Activated CD8-positive, alpha-beta T cell treated with anti-CD3 and anti-CD28 coated beads for 36 hours (primary cell): Measurements from ENCODE around the gene MYO10. TPM values are rescaled to one million over a fixed set of nuclear protein-coding genes. Genes with fewer than 3 reads are reported as not detected.
A peak's percentile ranks its signal among the peaks of the same experiment; 100 is the strongest.

Source experiments
- ATAC-seq: fragments of 200-7000 bp; cut with Tn5 transposase; one replicate; pipeline ENCODE4 v1.10.0; 2021; ENCODE audit warnings: mild to moderate bottlenecking, moderate library complexity
- CTCF ChIA-PET: fragments of 350-600 bp; sonication (Branson Sonifier 250); formaldehyde crosslinking; loops from one replicate; lab custom pipeline; 2021; ENCODE audit warnings: antibody characterized with exemption; lab: Charles Lee
- POLR2A ChIA-PET: fragments of 350-600 bp; sonication (Branson Sonifier 250); formaldehyde crosslinking; loops from one replicate; lab custom pipeline; 2021; ENCODE audit warnings: antibody characterized with exemption; lab: Charles Lee
- DNase-seq: peaks from one replicate; pipeline ENCODE4 v3.0.0-alpha.2; 2020
- H3K27ac Mint-ChIP-seq: one replicate; pipeline ENCODE4 v1.8.0; 2021; ENCODE audit warnings: mild to moderate bottlenecking, mixed read lengths
- H3K27me3 Mint-ChIP-seq: one replicate; pipeline ENCODE4 v1.8.0; 2021; ENCODE audit warnings: mixed read lengths
- H3K36me3 Mint-ChIP-seq: one replicate; pipeline ENCODE4 v1.8.0; 2021; ENCODE audit warnings: low read depth, mixed read lengths
- H3K4me1 Mint-ChIP-seq: one replicate; pipeline ENCODE4 v1.8.0; 2021; ENCODE audit warnings: low read depth, mixed read lengths
- H3K4me3 Mint-ChIP-seq: one replicate; pipeline ENCODE4 v1.8.0; 2021; ENCODE audit warnings: mild to moderate bottlenecking, moderate library complexity, mixed read lengths
- H3K9me3 Mint-ChIP-seq: one replicate; pipeline ENCODE4 v1.8.0; 2021; ENCODE audit warnings: mixed read lengths
- intact Hi-C: fragments of 100-400 bp; cut with micrococcal nuclease; formaldehyde crosslinking; loops from one replicate; pipeline ENCODE4 v1.10.0; 2022
- total RNA-seq, 2 experiments: library from RNA; stranded (reverse); gene quantifications; one replicate each; pipeline ENCODE4 v1.2.3, GENCODE V29; 2021
- TF ChIP-seq, protein P1 (sequence below): fragments of 200-600 bp; IDR thresholded peaks from one replicate; pipeline ENCODE4 v1.8.0; 2022; ENCODE audit warnings: antibody characterized with exemption, mild to moderate bottlenecking

Gene MYO10
- total RNA-seq, 2 experiments from 2014 or later, result 0.09 TPM; not detected in 1

DNA sequence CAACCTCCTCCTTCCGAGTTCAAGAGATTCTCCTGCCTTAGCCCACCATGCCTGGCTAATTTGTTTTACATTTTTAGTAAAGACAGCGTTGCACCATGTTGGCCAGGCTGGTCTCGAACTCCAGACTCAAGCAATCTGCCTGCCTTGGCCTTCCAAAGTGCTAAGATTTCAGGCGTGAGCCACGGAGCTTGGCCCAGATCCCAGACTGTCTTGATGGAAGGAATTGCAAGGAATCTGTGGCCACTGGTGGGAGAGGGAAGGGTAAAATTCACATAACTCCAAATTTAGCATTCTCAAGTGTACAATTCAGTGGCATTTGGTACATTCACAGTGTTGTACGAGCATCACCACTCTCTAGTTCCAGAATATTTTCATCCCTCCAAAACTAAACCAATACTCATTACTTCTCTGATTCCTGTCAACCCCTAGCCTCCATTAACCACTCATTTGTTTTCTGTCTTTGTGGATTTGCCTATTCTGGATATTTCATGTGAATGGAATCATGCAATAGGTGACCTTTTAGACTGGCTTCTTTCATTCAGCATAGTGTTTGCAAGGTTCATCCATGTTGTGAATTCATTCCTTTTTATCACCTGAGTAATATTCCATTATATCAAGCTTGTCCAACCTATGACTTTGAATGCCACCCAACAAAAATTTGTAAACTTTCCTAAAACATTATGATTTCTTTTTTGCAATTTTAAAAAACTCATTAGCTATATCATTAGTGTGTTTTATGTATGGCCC lies 8.9 kb upstream of the MYO10 start:
- ATAC-seq (no peak), DNase-seq (no peak)
- Mint-ChIP-seq H3K4me3 (no peak overlapping the region), H3K36me3 (no peaks in the 10 kb centered on the region), H3K9me3 (peaks cover 20% of the 10 kb centered on the region), H3K27ac (no peak overlapping the region), H3K27me3 (peaks cover 6% of the 10 kb centered on the region), H3K4me1 (no peaks in the 10 kb centered on the region)
- intact Hi-C loops, result no loop called here
- ChIA-PET CTCF (no interaction called here), POLR2A (no interaction called here)
- TF ChIP-seq, protein P1, sequence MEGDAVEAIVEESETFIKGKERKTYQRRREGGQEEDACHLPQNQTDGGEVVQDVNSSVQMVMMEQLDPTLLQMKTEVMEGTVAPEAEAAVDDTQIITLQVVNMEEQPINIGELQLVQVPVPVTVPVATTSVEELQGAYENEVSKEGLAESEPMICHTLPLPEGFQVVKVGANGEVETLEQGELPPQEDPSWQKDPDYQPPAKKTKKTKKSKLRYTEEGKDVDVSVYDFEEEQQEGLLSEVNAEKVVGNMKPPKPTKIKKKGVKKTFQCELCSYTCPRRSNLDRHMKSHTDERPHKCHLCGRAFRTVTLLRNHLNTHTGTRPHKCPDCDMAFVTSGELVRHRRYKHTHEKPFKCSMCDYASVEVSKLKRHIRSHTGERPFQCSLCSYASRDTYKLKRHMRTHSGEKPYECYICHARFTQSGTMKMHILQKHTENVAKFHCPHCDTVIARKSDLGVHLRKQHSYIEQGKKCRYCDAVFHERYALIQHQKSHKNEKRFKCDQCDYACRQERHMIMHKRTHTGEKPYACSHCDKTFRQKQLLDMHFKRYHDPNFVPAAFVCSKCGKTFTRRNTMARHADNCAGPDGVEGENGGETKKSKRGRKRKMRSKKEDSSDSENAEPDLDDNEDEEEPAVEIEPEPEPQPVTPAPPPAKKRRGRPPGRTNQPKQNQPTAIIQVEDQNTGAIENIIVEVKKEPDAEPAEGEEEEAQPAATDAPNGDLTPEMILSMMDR, result no peak

DNA sequence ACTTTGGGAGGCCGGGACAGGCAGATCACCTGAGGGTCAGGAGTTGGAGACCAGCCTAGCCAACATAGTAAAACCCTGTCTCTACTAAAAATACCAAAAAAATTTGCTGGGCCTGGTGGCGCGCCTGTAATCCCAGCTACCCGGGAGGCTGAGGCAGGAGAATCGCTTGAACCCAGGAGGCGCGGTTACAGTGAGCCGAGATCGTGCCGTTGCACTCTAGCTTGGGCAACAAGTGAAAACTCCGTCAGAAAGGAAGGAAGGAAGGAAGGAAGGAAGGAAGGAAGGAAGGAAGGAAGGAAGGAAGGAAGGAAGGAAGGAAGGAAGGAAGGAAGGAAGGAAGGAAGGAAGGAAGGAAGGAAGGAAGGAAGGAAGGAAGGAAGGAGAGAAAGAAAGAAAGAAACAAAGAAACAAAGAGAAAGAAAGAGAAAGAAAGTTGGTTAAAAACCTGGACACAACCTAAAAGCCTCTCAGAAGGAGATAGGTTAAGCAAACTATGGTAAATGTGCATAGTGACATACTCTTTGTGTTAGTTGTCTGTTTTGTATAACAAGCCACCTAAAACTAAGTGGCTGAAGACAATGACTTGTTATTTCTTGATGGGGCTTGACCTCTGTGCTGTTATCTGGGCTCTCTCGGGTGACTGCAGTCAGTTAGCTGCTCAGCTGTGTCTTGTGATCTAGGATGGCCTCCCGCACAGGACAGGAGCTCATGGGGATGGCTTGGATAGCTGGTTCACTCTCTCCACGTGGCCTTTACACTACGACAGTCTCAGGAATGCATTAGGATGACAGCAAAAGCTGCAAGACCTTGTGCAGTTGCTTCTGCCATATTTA lies 8.0 kb upstream of the MYO10 start:
- no peak overlapping the region for H3K4me3 Mint-ChIP-seq
- ATAC-seq, result no peak
- intact Hi-C loops, result no loop called here
- ChIA-PET CTCF (no interaction called here), POLR2A (no interaction called here)
- H3K4me1 Mint-ChIP-seq, result no peaks in the 10 kb centered on the region
- H3K27me3 Mint-ChIP-seq, result peaks cover 8% of the 10 kb centered on the region
- no peak for DNase-seq
- H3K27ac Mint-ChIP-seq, result no peak overlapping the region
- TF ChIP-seq, protein P1, result no peak
- no peaks in the 10 kb centered on the region for H3K36me3 Mint-ChIP-seq
- H3K9me3 Mint-ChIP-seq, result peaks cover 20% of the 10 kb centered on the region

- ChIA-PET POLR2A (no interaction called here), CTCF (no interaction called here)
- ATAC-seq, result no peak
- no peak for DNase-seq
- H3K4me3 Mint-ChIP-seq, result no peak overlapping the region
- H3K27ac Mint-ChIP-seq, result no peak overlapping the region
- H3K27me3 Mint-ChIP-seq, result peaks cover 57% of the 10 kb centered on the region
- no peaks in the 10 kb centered on the region for H3K9me3 Mint-ChIP-seq
- TF ChIP-seq, protein P1, result no peak
- intact Hi-C loops, result loop anchor here (10.0 kb wide), 1 partner anchor 143 kb away; no protein-coding TSS in a partner anchor
- no peaks in the 10 kb centered on the region for H3K36me3 Mint-ChIP-seq
- H3K4me1 Mint-ChIP-seq, result peaks cover 13% of the 10 kb centered on the region
Measured at GRCh38 chr5:16937503-16938161, 1.5 kb upstream of the MYO10 start.

- Mint-ChIP-seq H3K4me3 (peak overlapping the region; percentile 39), H3K36me3 (no peaks in the 10 kb centered on the region), H3K9me3 (no peaks in the 10 kb centered on the region), H3K4me1 (peaks cover 13% of the 10 kb centered on the region), H3K27me3 (peaks cover 58% of the 10 kb centered on the region), H3K27ac (no peak overlapping the region)
- CTCF ChIA-PET, result no interaction called here
- TF ChIP-seq, protein P1, result no peak
- POLR2A ChIA-PET, result no interaction called here
- intact Hi-C loops, result loop anchor here (10.0 kb wide), 1 partner anchor 142 kb away; no protein-coding TSS in a partner anchor
- ATAC-seq (no peak), DNase-seq (no peak)
Measured at GRCh38 chr5:16936989-16937438, 926 bp upstream of the MYO10 start.
